ENCODE data around the gene ISLR2.
"Not testable (repeated sequence)": the region's sequence is repeated elsewhere in the genome, so short reads cannot be mapped to it uniquely, and the experiment has no call there.

The ISLR2 gene

DNA sequence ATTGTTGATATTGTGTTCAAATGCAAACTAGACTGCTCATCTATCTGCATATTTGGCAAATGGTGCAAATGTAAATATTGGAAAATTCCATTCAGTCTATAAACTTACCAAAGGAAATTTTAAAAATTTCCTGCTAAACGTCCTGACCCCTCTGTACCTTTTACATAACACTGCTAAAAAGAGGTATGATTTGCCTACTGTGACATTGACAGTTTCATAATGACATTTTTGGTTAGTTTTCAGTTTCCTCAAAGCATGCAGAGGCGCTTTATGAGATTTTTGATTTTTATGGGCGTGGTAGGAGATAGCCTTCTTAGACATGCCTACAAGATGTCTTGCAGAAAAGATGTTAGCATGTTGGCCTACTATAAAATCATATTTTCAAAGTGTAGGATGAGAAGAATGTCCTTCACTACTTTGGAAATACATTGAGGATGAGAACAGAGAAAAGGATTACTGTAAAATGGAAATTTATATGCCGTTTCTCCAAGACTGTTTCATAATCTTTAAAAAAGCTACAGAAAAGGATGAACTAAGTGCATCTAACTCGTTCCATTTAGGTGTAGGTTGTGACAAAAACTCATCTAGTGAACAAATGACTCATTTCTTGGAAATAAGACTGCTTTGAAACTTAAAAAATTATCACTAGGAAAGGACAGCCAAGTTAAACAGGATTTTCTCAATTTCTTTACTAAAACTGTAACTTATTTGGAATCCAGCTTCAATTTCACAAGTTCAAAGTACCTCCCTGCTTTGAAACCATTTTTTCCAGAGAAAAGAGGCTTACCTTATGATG, 28.7 kb downstream of the ISLR2 start:
- no peaks in the 10 kb centered on the region for H3K9me3 ChIP-seq (ENCODE audit: insufficient read depth, low read length, severe bottlenecking)
- H3K9ac ChIP-seq (ENCODE audit: low read depth, low read length): no peak overlapping the region
- TF ChIP-seq EZH2 (IDR thresholded peaks at IDR 0.05; ENCODE audit: borderline replicate concordance, low read depth, low read length, severe bottlenecking): no peak
- TF ChIP-seq CTCF (IDR thresholded peaks at IDR 0.05; ENCODE audit: borderline replicate concordance, extremely low read depth, low read length, poor library complexity, severe bottlenecking): no peak
- no peak for ATAC-seq (ENCODE audit: insufficient read depth, low read depth)
- H3K36me3 ChIP-seq (ENCODE audit: insufficient read depth, low read length): no peaks in the 10 kb centered on the region
- no peaks in the 10 kb centered on the region for H3K4me1 ChIP-seq (ENCODE audit: insufficient read depth, low read length)
- H3K27ac ChIP-seq (ENCODE audit: low read length): no peak overlapping the region
- H4K20me1 ChIP-seq (ENCODE audit: insufficient read depth, low read length): no peaks in the 10 kb centered on the region
- no peak overlapping the region for H2AFZ ChIP-seq (ENCODE audit: low read depth, low read length)
- peaks cover 15% of the 10 kb centered on the region for H3K27me3 ChIP-seq (ENCODE audit: insufficient read depth, low read length, poor library complexity)
- no peak overlapping the region for H3K4me2 ChIP-seq (ENCODE audit: insufficient read depth, low read length)
- no peak overlapping the region for H3K4me3 ChIP-seq (ENCODE audit: low read depth in 1 of 2, low read length in 2 of 2)
- H3K79me2 ChIP-seq (ENCODE audit: insufficient read depth, low read length): no peaks in the 10 kb centered on the region
- DNase-seq: no peak

- Histone ChIP-seq H3K79me2 (ENCODE audit: insufficient read depth, low read length) (no peaks in the 10 kb centered on the region), H3K4me2 (ENCODE audit: insufficient read depth, low read length) (no peak overlapping the region), H3K36me3 (ENCODE audit: insufficient read depth, low read length) (no peaks in the 10 kb centered on the region), H3K27me3 (ENCODE audit: insufficient read depth, low read length, poor library complexity) (peaks cover 17% of the 10 kb centered on the region), H2AFZ (ENCODE audit: low read depth, low read length) (no peak overlapping the region), H3K9me3 (ENCODE audit: insufficient read depth, low read length, severe bottlenecking) (no peaks in the 10 kb centered on the region), H3K9ac (ENCODE audit: low read depth, low read length) (no peak overlapping the region), H3K27ac (ENCODE audit: low read length) (no peak overlapping the region), H4K20me1 (ENCODE audit: insufficient read depth, low read length) (no peaks in the 10 kb centered on the region), H3K4me1 (ENCODE audit: insufficient read depth, low read length) (no peaks in the 10 kb centered on the region), H3K4me3 (ENCODE audit: low read depth in 1 of 2, low read length in 2 of 2) (no peak overlapping the region)
- ATAC-seq (ENCODE audit: insufficient read depth, low read depth): no peak
- TF ChIP-seq EZH2 (IDR thresholded peaks at IDR 0.05; ENCODE audit: borderline replicate concordance, low read depth, low read length, severe bottlenecking) (no peak), CTCF (IDR thresholded peaks at IDR 0.05; ENCODE audit: borderline replicate concordance, extremely low read depth, low read length, poor library complexity, severe bottlenecking) (no peak)
- DNase-seq: no peak
These were observed 29.4 kb downstream of the ISLR2 start for GRCh38 chr15:74159773-74160172.

DNA sequence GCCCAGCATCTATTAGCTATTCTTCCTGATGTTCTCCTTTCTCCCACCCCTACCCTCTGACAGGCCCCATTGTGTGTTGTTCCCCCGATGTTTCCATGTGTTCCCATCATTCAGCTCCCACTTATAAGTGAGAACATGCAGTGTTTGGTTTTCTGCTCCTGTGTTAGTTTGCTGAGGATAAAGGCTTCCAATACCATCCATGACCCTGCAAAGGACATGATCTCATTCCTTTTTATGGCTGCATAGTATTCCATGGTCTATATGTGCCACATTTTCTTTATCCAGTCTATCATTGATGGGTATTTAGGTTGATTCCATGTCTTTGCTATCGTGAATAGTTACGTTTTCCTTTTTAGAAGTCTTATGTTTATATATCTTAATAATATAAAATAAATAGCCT, 30.0 kb downstream of the ISLR2 start:
- H3K27me3 ChIP-seq (ENCODE audit: insufficient read depth, low read length, poor library complexity): peaks cover 17% of the 10 kb centered on the region
- not testable (repeated sequence) for ATAC-seq (ENCODE audit: insufficient read depth, low read depth)

DNA sequence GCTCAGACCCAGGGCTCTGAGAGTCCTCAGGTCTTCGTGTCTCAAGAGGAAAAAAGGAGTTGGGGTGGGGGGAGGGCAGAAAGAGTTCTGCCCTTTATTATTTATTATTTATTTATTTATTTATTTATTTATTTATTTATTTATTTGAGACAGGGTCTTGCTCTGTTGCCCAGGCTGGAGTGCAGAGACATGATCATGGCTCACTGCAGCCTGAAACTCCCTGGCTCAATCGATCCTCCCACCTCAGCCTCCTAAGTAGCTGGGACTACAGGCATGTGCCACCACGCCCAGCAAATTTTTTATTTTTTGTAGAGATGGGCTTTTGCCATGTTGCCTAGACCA, 31.8 kb downstream of the ISLR2 start:
- not testable (repeated sequence) for H2AFZ ChIP-seq (ENCODE audit: low read depth, low read length); H3K9me3 ChIP-seq (ENCODE audit: insufficient read depth, low read length, severe bottlenecking); H3K79me2 ChIP-seq (ENCODE audit: insufficient read depth, low read length); DNase-seq; H3K9ac ChIP-seq (ENCODE audit: low read depth, low read length); H3K4me1 ChIP-seq (ENCODE audit: insufficient read depth, low read length); H4K20me1 ChIP-seq (ENCODE audit: insufficient read depth, low read length); H3K4me2 ChIP-seq (ENCODE audit: insufficient read depth, low read length); H3K36me3 ChIP-seq (ENCODE audit: insufficient read depth, low read length); H3K4me3 ChIP-seq (ENCODE audit: low read depth in 1 of 2, low read length in 2 of 2); ATAC-seq (ENCODE audit: insufficient read depth, low read depth); H3K27ac ChIP-seq (ENCODE audit: low read length)
- peaks cover 14% of the 10 kb centered on the region for H3K27me3 ChIP-seq (ENCODE audit: insufficient read depth, low read length, poor library complexity)

More for the DNA sequence above, 30.0 kb downstream of the ISLR2 start:
- H3K9me3 ChIP-seq (ENCODE audit: insufficient read depth, low read length, severe bottlenecking); H3K4me2 ChIP-seq (ENCODE audit: insufficient read depth, low read length); DNase-seq; H3K36me3 ChIP-seq (ENCODE audit: insufficient read depth, low read length); H2AFZ ChIP-seq (ENCODE audit: low read depth, low read length); H3K4me1 ChIP-seq (ENCODE audit: insufficient read depth, low read length); H4K20me1 ChIP-seq (ENCODE audit: insufficient read depth, low read length); H3K27ac ChIP-seq (ENCODE audit: low read length); H3K4me3 ChIP-seq (ENCODE audit: low read depth in 1 of 2, low read length in 2 of 2); H3K9ac ChIP-seq (ENCODE audit: low read depth, low read length); H3K79me2 ChIP-seq (ENCODE audit: insufficient read depth, low read length): not testable (repeated sequence)
